GM21515 (cell line): Measurements from ENCODE around the gene RAVER1.
"Not testable (repeated sequence)": the region's sequence is repeated elsewhere in the genome, so short reads cannot be mapped to it uniquely, and the experiment has no call there.

Experiments used
- ATAC-seq: cut with Tn5 transposase; IDR thresholded peaks from one replicate; pipeline ENCODE4 v1.9.1; 2021; ENCODE audit not compliant: unreplicated experiment

Gene RAVER1

GRCh38 chr19:10344780-10345179, 11.5 kb upstream of the RAVER1 start:
- no peak for ATAC-seq

GRCh38 chr19:10343495-10343894, 10.2 kb upstream of the RAVER1 start:
- no peak for ATAC-seq

- ATAC-seq: no peak
Observed at GRCh38 chr19:10339977-10340376, 6.6 kb upstream of the RAVER1 start.

GRCh38 chr19:10339380-10339960, 6.1 kb upstream of the RAVER1 start, which contains the start of gene ICAM3:
ICAM3 (minus strand) TSS chr19:10339624; CDS start chr19:10339614, 10 bp downstream.
- peak; percentile 46 for ATAC-seq

- ATAC-seq: no peak
Observed at GRCh38 chr19:10338940-10339339, 5.6 kb upstream of the RAVER1 start.

- ATAC-seq: not testable (repeated sequence)
Observed at GRCh38 chr19:10336725-10337124, 3.4 kb upstream of the RAVER1 start.

GRCh38 chr19:10335352-10335985, 2.1 kb upstream of the RAVER1 start:
- no peak for ATAC-seq

- no peak for ATAC-seq
Observed at GRCh38 chr19:10334588-10335351, 1.4 kb upstream of the RAVER1 start.

GRCh38 chr19:10333758-10334587, 644 bp upstream of the RAVER1 start:
- no peak for ATAC-seq

- no peak for ATAC-seq
Observed at GRCh38 chr19:10332158-10332964, 968 bp downstream of the RAVER1 start.

GRCh38 chr19:10329555-10329954, 3.8 kb downstream of the RAVER1 start:
- ATAC-seq: no peak

GRCh38 chr19:10328558-10329429, 4.5 kb downstream of the RAVER1 start:
- ATAC-seq: no peak

GRCh38 chr19:10327793-10328192, 5.5 kb downstream of the RAVER1 start:
- ATAC-seq: no peak

- ATAC-seq: no peak
Observed at GRCh38 chr19:10325732-10326131, 7.6 kb downstream of the RAVER1 start.

- ATAC-seq: no peak
Observed at GRCh38 chr19:10321874-10322835, 11.2 kb downstream of the RAVER1 start.

- ATAC-seq: no peak
Observed at GRCh38 chr19:10321417-10321797, 11.9 kb downstream of the RAVER1 start.

GRCh38 chr19:10320602-10321416, 12.5 kb downstream of the RAVER1 start:
- no peak for ATAC-seq
